Stomach (tissue), 9 donors: Measurements from ENCODE around the gene WSB2. TPM values are rescaled to one million over a fixed set of nuclear protein-coding genes. Genes with fewer than 3 reads are reported as not detected.
A peak's percentile ranks its signal among the peaks of the same experiment; 100 is the strongest.

ENCODE experiments used
- DNase-seq, 2 donors: peaks; one replicate each; pipeline versions ENCODE4 v3.0.0 to v3.0.0-alpha.2; 2013 to 2019
- H3K27ac ChIP-seq, 5 donors: fragments of 200-600 bp in 4 of 5; sonication (generic) in 4 of 5; one replicate each; pipeline ENCODE4 v1.5.1; 2013 to 2019; ENCODE audit warnings: mild to moderate bottlenecking in 1 of 5, moderate library complexity in 1 of 5
- H3K27me3 ChIP-seq, 3 donors: fragments of 200-600 bp; sonication (generic); one replicate each; pipeline ENCODE4 v1.5.1; 2017 to 2019; ENCODE audit warnings: mixed run types in 1 of 3
- H3K36me3 ChIP-seq, 4 donors: fragments of 200-600 bp; sonication (generic); 1 replicate in 3 of 4; 2 replicates in 1 of 4; pipeline ENCODE4 v1.5.1; 2016 to 2019
- H3K4me1 ChIP-seq, 4 donors: fragments of 200-600 bp; sonication (generic); one replicate each; pipeline ENCODE4 v1.5.1; 2016 to 2019
- H3K4me3 ChIP-seq, 4 donors: fragments of 200-600 bp; sonication (generic) in 3 of 4; one replicate each; pipeline ENCODE4 v1.5.1; 2016 to 2019; ENCODE audit warnings: mild to moderate bottlenecking in 1 of 4
- H3K9me3 ChIP-seq, 4 donors: fragments of 200-600 bp; sonication (generic); one replicate each; pipeline ENCODE4 v1.5.1; 2016 to 2019
- EP300 ChIP-seq: sonication (generic); formaldehyde crosslinking; IDR thresholded peaks from one replicate; pipeline ENCODE4 v1.6.1; 2017; ENCODE audit warnings: antibody characterized with exemption
- POLR2A ChIP-seq, 4 donors: fragments of 450-650 bp; IDR thresholded peaks; one replicate each; pipeline ENCODE4 v1.6.1; 2016; ENCODE audit warnings: antibody characterized with exemption in 4 of 4, control low read depth in 2 of 4, mild to moderate bottlenecking in 1 of 4, moderate library complexity in 1 of 4
- POLR2AphosphoS5 ChIP-seq, 3 donors: sonication (generic); formaldehyde crosslinking; IDR thresholded peaks; one replicate each; pipeline ENCODE4 v1.6.1; 2016; ENCODE audit warnings: antibody characterized with exemption in 3 of 3
- WGBS, 5 donors: extraction: QIAGEN DNeasy Blood & Tissue Kit in 3 of 5; methylation state at CpG; one replicate each; pipeline versions ENCODE4 v1.1.5 to v1.1.7; 2013 to 2018; 5-methylcytosine and 5-hydroxymethylcytosine counted together
- intact Hi-C: fragments of 100-400 bp; cut with DNase I; formaldehyde crosslinking; loops from one replicate; pipeline ENCODE4 v1.15.1; 2023; ENCODE audit warnings: low total_unique reads
- polyA plus RNA-seq, 3 donors: library from polyadenylated mRNA; stranded (reverse); fragments of 200-250 nt; gene quantifications; one replicate each; pipeline ENCODE4 v1.2.3, GENCODE V29; 2013
- total RNA-seq, 5 donors: library from RNA; depleted of rRNA; stranded (reverse); fragments of >200 nt; gene quantifications; one replicate each; pipeline versions ENCODE4 v1.1.0 to v1.2.3, GENCODE V29; 2014 to 2016
- TF ChIP-seq, protein P1 (sequence below), 7 experiments: fragments of 450-650 bp in 4 of 7; fragments of 200-600 bp in 3 of 7; sonication (generic) in 3 of 7; IDR thresholded peaks; one replicate each; pipeline ENCODE4 v1.5.1; 2016 to 2019; ENCODE audit warnings: antibody characterized with exemption in 7 of 7, control low read depth in 2 of 7, mild to moderate bottlenecking in 1 of 7
- donor health status: healthy with polysubstance abuse.
- donor health status: Bipolar disorder and iron deficiency.
- donor health status: healthy.

Gene WSB2
- total and polyA plus RNA-seq, 8 donors: 32.4 to 110 (median 79.9) TPM

- peak within 1 kb of the TSS; percentile 79 to 91 (median 85) for H3K27ac ChIP-seq
- H3K4me3 ChIP-seq: peak within 1 kb of the TSS; percentile 69 to 89 (median 74)
- WGBS, 5 donors: 0 to 1% (median 1%) methylated on average over 31 to 75 of the region's 75 CpGs
- peaks cover 0 to 26% (median 22%) of the 10 kb centered on the region in 4 donors for H3K4me1 ChIP-seq
- intact Hi-C loops: no loop called here
- H3K9me3 ChIP-seq: no peaks in the 10 kb centered on the region
- peak; percentile 86 to 89 for DNase-seq
- peak in 1 of 4 donors; percentile 57 for TF ChIP-seq POLR2A (IDR thresholded peaks at IDR 0.05)
- TF ChIP-seq, protein P1, sequence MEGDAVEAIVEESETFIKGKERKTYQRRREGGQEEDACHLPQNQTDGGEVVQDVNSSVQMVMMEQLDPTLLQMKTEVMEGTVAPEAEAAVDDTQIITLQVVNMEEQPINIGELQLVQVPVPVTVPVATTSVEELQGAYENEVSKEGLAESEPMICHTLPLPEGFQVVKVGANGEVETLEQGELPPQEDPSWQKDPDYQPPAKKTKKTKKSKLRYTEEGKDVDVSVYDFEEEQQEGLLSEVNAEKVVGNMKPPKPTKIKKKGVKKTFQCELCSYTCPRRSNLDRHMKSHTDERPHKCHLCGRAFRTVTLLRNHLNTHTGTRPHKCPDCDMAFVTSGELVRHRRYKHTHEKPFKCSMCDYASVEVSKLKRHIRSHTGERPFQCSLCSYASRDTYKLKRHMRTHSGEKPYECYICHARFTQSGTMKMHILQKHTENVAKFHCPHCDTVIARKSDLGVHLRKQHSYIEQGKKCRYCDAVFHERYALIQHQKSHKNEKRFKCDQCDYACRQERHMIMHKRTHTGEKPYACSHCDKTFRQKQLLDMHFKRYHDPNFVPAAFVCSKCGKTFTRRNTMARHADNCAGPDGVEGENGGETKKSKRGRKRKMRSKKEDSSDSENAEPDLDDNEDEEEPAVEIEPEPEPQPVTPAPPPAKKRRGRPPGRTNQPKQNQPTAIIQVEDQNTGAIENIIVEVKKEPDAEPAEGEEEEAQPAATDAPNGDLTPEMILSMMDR (IDR thresholded peaks at IDR 0.05): no peak
- TF ChIP-seq EP300: no peak
- peak; percentile 33 to 86 (median 82) for TF ChIP-seq POLR2AphosphoS5 (IDR thresholded peaks at IDR 0.05)
- no peaks in the 10 kb centered on the region for H3K36me3 ChIP-seq
- H3K27me3 ChIP-seq: no peaks in the 10 kb centered on the region
Measured at GRCh38 chr12:118103601-118104382, 42.8 kb upstream of the WSB2 start, which contains the start of gene VSIG10. VSIG10 (minus strand) TSS chr12:118104011; CDS start chr12:118103671, 340 bp downstream.

GRCh38 chr12:118103201-118103600, 42.2 kb upstream of the WSB2 start:
- no peak for TF ChIP-seq POLR2AphosphoS5 (IDR thresholded peaks at IDR 0.05)
- TF ChIP-seq, protein P1 (IDR thresholded peaks at IDR 0.05): no peak
- TF ChIP-seq POLR2A (IDR thresholded peaks at IDR 0.05): no peak
- TF ChIP-seq EP300: no peak
- H3K36me3 ChIP-seq: no peaks in the 10 kb centered on the region
- DNase-seq: no peak
- no peaks in the 10 kb centered on the region for H3K9me3 ChIP-seq
- intact Hi-C loops: no loop called here
- WGBS, 5 donors: 0 to 1% (median 0%) methylated on average over 6 to 32 of the region's 32 CpGs
- peak overlapping the region; percentile 79 to 91 (median 85) for H3K27ac ChIP-seq
- peaks cover 0 to 30% (median 25%) of the 10 kb centered on the region in 4 donors for H3K4me1 ChIP-seq
- H3K4me3 ChIP-seq: peak overlapping the region; percentile 69 to 89 (median 74)
- H3K27me3 ChIP-seq: no peaks in the 10 kb centered on the region

GRCh38 chr12:118102609-118103008, 41.6 kb upstream of the WSB2 start:
- H3K4me3 ChIP-seq: peak overlapping the region; percentile 69 to 89 (median 74)
- TF ChIP-seq POLR2AphosphoS5 (IDR thresholded peaks at IDR 0.05) (no peak), EP300 (no peak), POLR2A (IDR thresholded peaks at IDR 0.05) (no peak)
- TF ChIP-seq, protein P1 (IDR thresholded peaks at IDR 0.05): no peak
- H3K27me3 ChIP-seq: no peaks in the 10 kb centered on the region
- peaks cover 0 to 31% (median 26%) of the 10 kb centered on the region in 4 donors for H3K4me1 ChIP-seq
- no peaks in the 10 kb centered on the region for H3K9me3 ChIP-seq
- H3K27ac ChIP-seq: peak overlapping the region in 2 of 5 donors; percentile 83 to 91
- WGBS, 5 donors: 27 to 47% (median 33%) methylated on average over 5 of the region's 5 CpGs
- intact Hi-C loops: no loop called here
- no peaks in the 10 kb centered on the region for H3K36me3 ChIP-seq
- DNase-seq: no peak

DNA sequence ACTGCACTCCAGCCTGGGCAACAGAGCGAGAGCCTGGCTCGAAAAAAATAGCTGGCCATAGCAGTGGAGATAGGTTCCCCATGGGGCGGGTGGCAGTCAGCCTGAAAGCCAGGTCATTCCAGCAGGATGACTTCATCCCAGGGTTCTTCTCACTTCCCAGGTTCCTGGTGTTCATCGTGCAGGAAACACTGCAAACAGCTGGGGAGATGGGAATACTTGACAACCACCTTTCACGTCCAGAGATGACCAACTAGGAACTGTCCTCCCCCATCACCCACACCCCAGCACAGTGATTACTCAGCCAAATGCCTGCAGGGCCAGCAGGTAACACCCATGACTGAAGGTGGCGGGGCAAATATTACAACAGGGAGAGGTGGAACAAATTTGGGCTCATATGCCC, 41.1 kb upstream of the WSB2 start:
- TF ChIP-seq POLR2A (IDR thresholded peaks at IDR 0.05) (no peak), EP300 (no peak), POLR2AphosphoS5 (IDR thresholded peaks at IDR 0.05) (no peak)
- TF ChIP-seq, protein P1 (IDR thresholded peaks at IDR 0.05): no peak
- H3K27ac ChIP-seq: peak overlapping the region in 1 of 5 donors; percentile 1
- H3K4me1 ChIP-seq: peaks cover 0 to 31% (median 26%) of the 10 kb centered on the region in 4 donors
- H3K27me3 ChIP-seq: no peaks in the 10 kb centered on the region
- no peak overlapping the region for H3K4me3 ChIP-seq
- no peaks in the 10 kb centered on the region for H3K9me3 ChIP-seq
- no peaks in the 10 kb centered on the region for H3K36me3 ChIP-seq
- intact Hi-C loops: no loop called here
- WGBS, 5 donors: 68 to 87% (median 77%) methylated on average over 6 of the region's 6 CpGs
- DNase-seq: no peak
